ENCODE measurements around the gene ERC2. TPM values are rescaled to one million over a fixed set of nuclear protein-coding genes. Genes with fewer than 3 reads are reported as not detected.

The ERC2 gene
- total and polyA plus RNA-seq, 2 donors (not counting 3 experiments of a cell fraction or from before 2014, with no cell fraction given) = 5.6 to 15.5 TPM

GRCh38 chr3:56365905-56366640, 102.2 kb downstream of the ERC2 start:
- Histone ChIP-seq H3K9ac (replicated peaks; ENCODE audit: extremely low read depth, insufficient read depth, low read length) (no peak overlapping the region), H3K27me3 (ENCODE audit: control insufficient read depth in 2 of 2, insufficient read depth in 2 of 2, low read length in 2 of 2) (no peaks in the 10 kb centered on the region), H3K4me3 (replicated peaks in 1 of 3; ENCODE audit: insufficient read depth in 1 of 3, low read depth in 1 of 3, low read length in 3 of 3) (no peak overlapping the region), H3K79me2 (ENCODE audit: control insufficient read depth, insufficient read depth, low read length) (no peaks in the 10 kb centered on the region), H3K9me3 (replicated peaks; ENCODE audit: control insufficient read depth, insufficient read depth, low read length) (no peaks in the 10 kb centered on the region), H3K9me1 (replicated peaks; ENCODE audit: control insufficient read depth, extremely low read depth, insufficient read depth, low read length) (no peaks in the 10 kb centered on the region), H3K4me2 (ENCODE audit: insufficient read depth, low read length) (no peak overlapping the region), H3K27ac (ENCODE audit: insufficient read depth, low read depth, low read length) (no peak overlapping the region), H4K20me1 (replicated peaks; ENCODE audit: control insufficient read depth, extremely low read depth, insufficient read depth, low read length) (no peaks in the 10 kb centered on the region), H2AFZ (ENCODE audit: low read depth, low read length) (no peak overlapping the region), H3K36me3 (ENCODE audit: control insufficient read depth in 2 of 2, extremely low read depth in 1 of 2, insufficient read depth in 2 of 2, low read length in 2 of 2) (no peaks in the 10 kb centered on the region), H3K4me1 (ENCODE audit: control insufficient read depth, extremely low read depth, insufficient read depth, low read length) (no peaks in the 10 kb centered on the region)
- intact Hi-C loops (cut with micrococcal nuclease) (no loop called here), dilution Hi-C loops (cut with MboI; ENCODE audit: extremely low pct_ligation_motif_present, low sequenced_read_pairs) (no loop called here)
- ChIA-PET POLR2A (no interaction called here), CTCF (interaction anchor here (2.2 kb wide), 1 partner anchor 19 kb away, joined by 9 read pairs; no protein-coding TSS in a partner anchor)
- FAIRE-seq = no peak
- DNase-seq (ENCODE audit: low read depth, low spot score) = no peak
- TF ChIP-seq POLR2A (IDR thresholded peaks at IDR 0.05; ENCODE audit: low read depth, low read length) = no peak
- no peak for TF ChIP-seq EZH2 (IDR thresholded peaks at IDR 0.05; ENCODE audit: borderline replicate concordance, low read depth, low read length, severe bottlenecking)
- no peak for TF ChIP-seq POLR2AphosphoS5 (IDR thresholded peaks at IDR 0.05; ENCODE audit: insufficient read depth, low read depth, low read length)
- BruUV-seq (replicated peaks) = no TSS peak

- dilution Hi-C loops (cut with MboI; ENCODE audit: extremely low pct_ligation_motif_present, low sequenced_read_pairs) = no loop called here
- H3K36me3 ChIP-seq (ENCODE audit: control insufficient read depth in 2 of 2, extremely low read depth in 1 of 2, insufficient read depth in 2 of 2, low read length in 2 of 2) = no peaks in the 10 kb centered on the region
- no peaks in the 10 kb centered on the region for H3K79me2 ChIP-seq (ENCODE audit: control insufficient read depth, insufficient read depth, low read length)
- FAIRE-seq = no peak
- H3K9me1 ChIP-seq (replicated peaks; ENCODE audit: control insufficient read depth, extremely low read depth, insufficient read depth, low read length) = no peaks in the 10 kb centered on the region
- ChIA-PET CTCF (interaction anchor here (1.2 to 2.2 kb wide), 3 partner anchors 15 to 24 kb away, joined by 3 to 9 read pairs (median 4); no protein-coding TSS in a partner anchor), POLR2A (no interaction called here)
- H3K9me3 ChIP-seq (replicated peaks; ENCODE audit: control insufficient read depth, insufficient read depth, low read length) = no peaks in the 10 kb centered on the region
- no peaks in the 10 kb centered on the region for H4K20me1 ChIP-seq (replicated peaks; ENCODE audit: control insufficient read depth, extremely low read depth, insufficient read depth, low read length)
- H3K27me3 ChIP-seq (ENCODE audit: control insufficient read depth in 2 of 2, insufficient read depth in 2 of 2, low read length in 2 of 2) = no peaks in the 10 kb centered on the region
- no peak overlapping the region for H3K4me2 ChIP-seq (ENCODE audit: insufficient read depth, low read length)
- no peak overlapping the region for H3K27ac ChIP-seq (ENCODE audit: insufficient read depth, low read depth, low read length)
- no TSS peak for BruUV-seq (replicated peaks)
- H3K4me3 ChIP-seq (replicated peaks in 1 of 3; ENCODE audit: insufficient read depth in 1 of 3, low read depth in 1 of 3, low read length in 3 of 3) = no peak overlapping the region
- TF ChIP-seq CTCF (IDR thresholded peaks at IDR 0.05; ENCODE audit: extremely low read depth in 1 of 2, insufficient read depth in 1 of 2, low read depth in 1 of 2, low read length in 2 of 2) (no peak), POLR2AphosphoS5 (IDR thresholded peaks at IDR 0.05; ENCODE audit: insufficient read depth, low read depth, low read length) (no peak), MYC (IDR thresholded peaks at IDR 0.05; ENCODE audit: low read depth, low read length) (no peak), POLR2A (IDR thresholded peaks at IDR 0.05; ENCODE audit: low read depth, low read length) (no peak), MAX (IDR thresholded peaks at IDR 0.05; ENCODE audit: insufficient read depth, insufficient read length) (no peak), JUN (IDR thresholded peaks at IDR 0.05; ENCODE audit: borderline replicate concordance, insufficient read depth, insufficient read length, low read depth) (no peak), EZH2 (IDR thresholded peaks at IDR 0.05; ENCODE audit: borderline replicate concordance, low read depth, low read length, severe bottlenecking) (no peak), GATA2 (IDR thresholded peaks at IDR 0.05; ENCODE audit: insufficient read depth, insufficient read length, low read depth, low read length) (no peak), FOS (IDR thresholded peaks at IDR 0.05; ENCODE audit: borderline replicate concordance, insufficient read depth, low read length) (no peak)
- H2AFZ ChIP-seq (ENCODE audit: low read depth, low read length) = no peak overlapping the region
- no peaks in the 10 kb centered on the region for H3K4me1 ChIP-seq (ENCODE audit: control insufficient read depth, extremely low read depth, insufficient read depth, low read length)
- no peak for DNase-seq (ENCODE audit: low read depth, low spot score)
- intact Hi-C loops (cut with micrococcal nuclease) = no loop called here
- H3K9ac ChIP-seq (replicated peaks; ENCODE audit: extremely low read depth, insufficient read depth, low read length) = no peak overlapping the region
Observed at GRCh38 chr3:56364665-56365064, 103.6 kb downstream of the ERC2 start.
